HG02970 (cell line): ENCODE results near the gene PCSK4.

Experiments
- ATAC-seq: cut with Tn5 transposase; IDR thresholded peaks from one replicate; pipeline ENCODE4 v1.9.1; 2021; ENCODE audit warnings: mild to moderate bottlenecking, moderate library complexity, moderate number of reproducible peaks; ENCODE audit not compliant: unreplicated experiment, low FRiP score

The PCSK4 gene

DNA sequence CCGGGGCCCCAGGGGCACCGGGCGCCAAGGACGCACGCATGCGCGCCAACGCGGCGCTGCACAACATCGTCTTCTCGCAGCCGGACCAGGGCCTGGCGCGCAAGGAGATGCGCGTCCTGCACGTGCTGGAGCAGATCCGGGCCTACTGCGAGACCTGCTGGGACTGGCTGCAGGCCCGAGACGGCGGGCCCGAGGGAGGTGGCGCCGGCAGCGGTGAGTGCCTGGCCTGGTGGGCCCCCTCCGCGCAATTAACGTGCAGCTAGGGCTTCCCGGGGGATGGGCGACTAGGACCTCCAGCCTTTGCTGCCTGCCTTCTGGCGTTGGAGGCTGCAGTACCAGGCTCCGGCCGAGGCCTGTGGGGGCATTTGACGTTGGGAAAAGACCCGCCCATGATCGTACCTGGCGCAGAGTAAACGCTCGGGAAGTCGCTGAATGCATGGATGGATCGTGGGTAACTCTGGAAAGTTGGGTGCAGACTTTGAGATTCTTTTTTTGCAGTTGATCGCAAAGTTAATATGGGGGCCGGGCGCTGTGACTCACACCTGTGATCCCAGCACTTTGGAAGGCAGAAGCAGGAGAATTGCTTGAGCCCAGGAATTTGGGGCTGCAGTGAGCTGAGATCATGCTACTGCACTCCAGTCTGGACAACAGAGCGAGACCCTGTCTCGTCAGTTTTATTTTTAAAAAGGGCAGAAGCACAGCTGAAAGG, 33.0 kb downstream of the PCSK4 start:
- no peak for ATAC-seq

DNA sequence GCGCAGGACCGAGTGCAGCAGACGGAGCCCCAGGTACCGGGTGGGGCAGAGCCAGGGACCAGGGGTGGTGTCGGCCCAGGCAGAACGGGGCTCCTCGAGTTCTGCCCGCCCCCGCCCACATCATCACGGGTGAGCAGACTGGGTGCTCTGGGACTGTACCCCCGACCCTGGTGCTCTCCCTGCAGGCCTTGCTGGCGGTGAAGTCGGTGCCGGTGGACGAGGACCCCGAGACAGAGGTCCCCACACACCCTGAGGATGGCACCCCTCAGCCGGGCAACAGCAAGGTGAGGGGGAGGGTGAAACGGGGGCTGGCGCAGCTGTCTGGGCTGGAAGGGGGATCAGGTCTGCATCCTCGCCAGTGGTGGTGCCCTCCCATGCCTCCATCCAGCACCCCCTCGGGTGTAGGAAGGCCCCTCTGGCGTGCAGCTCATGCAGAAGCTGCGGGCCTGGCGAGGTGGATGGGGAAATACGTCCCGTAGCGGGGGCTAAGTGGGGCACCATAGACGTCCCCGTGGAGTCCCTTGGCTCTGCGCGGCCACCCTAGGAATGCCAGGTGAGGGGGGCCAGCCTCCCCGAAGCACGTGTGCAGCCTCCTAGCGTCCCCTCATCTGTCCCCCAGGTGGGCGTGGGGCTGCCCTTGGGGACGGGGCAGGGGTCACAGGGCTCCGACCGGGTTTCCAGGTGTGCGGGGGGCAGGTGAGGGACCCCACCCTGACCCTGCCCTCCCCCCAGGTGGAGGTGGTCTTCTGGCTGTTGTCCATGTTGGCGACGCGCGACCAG, 33.8 kb downstream of the PCSK4 start:
- ATAC-seq = no peak

DNA sequence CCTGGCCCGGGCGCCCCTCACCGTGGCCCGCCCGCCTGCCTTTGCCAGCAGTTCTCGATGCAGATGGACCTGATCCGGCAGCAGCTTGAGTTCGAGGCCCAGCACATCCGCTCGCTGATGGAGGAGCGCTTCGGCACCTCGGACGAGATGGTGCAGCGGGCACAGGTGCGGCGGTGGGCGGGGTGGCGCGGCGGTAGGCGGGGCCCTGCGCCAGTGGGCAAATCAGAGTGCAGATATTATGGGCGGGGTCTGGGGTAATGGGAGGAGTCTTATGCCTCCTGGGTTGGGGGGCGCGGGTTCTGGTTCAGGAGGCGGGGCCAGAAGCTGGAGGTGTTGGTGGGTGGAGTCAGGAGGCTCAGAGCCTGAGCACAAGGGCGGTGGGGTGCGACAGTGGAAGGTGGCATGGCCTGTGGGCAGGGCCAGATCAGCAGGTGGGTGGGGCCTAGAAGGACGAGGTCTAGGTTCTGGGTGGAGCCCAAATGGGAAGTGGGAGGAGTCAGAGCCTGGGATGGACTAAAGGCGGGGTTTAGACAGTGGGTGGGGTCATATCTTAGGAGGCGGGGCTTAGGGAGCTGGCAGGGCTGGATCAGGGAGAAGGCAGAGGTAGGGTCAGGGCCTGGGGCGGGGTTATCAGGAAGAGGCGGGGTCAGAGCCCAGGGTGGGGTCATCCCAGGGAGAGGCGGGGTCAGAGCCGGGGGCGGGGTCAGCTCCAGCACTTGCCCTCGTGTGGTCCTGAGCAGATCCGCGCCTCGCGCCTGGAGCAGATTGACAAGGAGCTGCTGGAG, 34.6 kb downstream of the PCSK4 start:
- no peak for ATAC-seq

DNA sequence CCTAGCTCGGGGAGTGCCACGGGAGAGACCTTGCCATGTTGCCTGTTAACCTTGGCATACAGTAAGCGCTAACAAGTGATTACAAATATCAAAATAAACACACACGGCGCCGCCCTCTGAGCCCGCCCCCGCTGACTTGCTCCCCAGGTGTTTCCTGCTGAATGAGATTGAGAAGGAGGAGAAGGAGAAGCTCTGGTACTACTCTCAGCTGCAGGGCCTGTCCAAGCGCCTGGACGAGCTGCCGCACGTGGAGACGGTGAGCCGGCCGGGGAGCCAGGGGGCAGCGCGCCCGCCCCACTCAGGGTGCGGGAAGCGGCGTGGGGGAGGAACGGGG, 35.2 kb downstream of the PCSK4 start:
- no peak for ATAC-seq

DNA sequence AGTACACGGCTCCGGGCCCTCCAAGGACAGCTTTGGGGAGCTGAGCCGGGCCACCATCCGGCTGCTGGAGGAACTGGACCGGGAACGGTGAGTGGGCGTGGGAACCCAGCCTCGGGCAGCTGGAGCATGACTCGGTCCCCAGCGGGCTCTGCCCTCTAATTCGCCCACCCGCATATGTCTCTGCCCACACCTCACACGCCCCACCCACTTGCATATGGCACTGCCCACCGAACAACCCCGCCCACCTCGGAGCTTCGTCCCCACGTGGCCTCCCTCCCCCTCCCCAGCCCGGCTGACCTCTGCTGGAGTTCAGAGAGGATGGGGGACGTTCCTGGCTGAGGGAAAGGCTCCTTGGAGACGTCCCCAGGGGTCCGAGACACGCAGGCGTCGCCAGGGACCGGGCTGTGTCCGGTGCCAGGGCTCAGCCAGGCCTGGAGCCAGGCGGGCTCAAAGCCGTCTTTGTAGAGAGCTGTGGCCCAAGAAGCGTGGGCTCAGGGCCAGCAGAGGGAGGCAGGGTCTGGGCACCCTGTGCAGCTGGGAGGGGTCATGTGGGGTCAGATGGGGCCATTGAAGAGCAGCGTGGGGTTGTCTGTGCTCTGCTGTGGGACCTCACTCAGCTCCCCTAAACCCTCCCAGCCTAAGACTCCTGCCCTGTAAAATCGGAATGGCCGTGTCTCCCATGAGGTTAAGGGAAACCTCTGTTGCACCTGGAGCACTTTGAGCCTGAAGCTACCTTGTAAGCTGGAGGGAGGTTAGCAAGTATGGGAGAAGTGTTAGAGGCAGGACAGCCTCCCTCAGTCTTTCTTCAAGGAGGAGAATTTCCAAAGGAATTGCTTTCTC, 36.4 kb downstream of the PCSK4 start:
- ATAC-seq = no peak

DNA sequence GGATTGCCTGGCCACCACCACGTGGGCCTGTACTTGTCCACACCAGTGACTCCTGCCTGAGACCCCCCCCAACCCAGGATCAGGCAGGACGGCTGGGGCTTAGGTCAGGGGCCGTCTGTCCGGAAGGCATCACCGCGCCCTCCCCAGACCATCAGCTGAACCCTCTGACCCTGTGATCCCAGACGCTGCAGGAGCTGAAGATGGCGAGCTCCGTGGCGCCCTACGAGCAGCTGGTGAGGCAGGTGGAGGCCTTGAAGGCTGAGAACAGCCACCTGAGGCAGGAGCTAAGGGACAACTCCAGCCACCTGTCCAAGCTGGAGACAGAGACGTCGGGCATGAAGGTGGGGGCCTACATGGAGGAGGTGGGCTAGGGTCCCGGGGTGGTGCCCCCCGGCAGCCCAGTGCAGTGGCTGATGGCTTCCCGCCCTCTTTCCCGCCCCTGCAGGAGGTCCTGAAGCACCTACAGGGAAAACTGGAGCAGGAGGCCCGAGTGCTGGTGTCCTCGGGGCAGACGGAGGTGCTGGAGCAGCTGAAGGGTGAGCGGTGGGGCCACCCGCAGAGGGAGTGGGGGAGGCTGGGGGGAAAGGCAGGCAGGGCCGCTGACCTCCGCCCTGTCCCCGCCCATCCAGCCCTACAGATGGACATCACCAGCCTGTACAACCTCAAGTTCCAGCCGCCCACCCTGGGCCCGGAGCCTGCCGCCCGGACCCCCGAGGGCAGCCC, 37.2 kb downstream of the PCSK4 start:
- no peak for ATAC-seq

DNA sequence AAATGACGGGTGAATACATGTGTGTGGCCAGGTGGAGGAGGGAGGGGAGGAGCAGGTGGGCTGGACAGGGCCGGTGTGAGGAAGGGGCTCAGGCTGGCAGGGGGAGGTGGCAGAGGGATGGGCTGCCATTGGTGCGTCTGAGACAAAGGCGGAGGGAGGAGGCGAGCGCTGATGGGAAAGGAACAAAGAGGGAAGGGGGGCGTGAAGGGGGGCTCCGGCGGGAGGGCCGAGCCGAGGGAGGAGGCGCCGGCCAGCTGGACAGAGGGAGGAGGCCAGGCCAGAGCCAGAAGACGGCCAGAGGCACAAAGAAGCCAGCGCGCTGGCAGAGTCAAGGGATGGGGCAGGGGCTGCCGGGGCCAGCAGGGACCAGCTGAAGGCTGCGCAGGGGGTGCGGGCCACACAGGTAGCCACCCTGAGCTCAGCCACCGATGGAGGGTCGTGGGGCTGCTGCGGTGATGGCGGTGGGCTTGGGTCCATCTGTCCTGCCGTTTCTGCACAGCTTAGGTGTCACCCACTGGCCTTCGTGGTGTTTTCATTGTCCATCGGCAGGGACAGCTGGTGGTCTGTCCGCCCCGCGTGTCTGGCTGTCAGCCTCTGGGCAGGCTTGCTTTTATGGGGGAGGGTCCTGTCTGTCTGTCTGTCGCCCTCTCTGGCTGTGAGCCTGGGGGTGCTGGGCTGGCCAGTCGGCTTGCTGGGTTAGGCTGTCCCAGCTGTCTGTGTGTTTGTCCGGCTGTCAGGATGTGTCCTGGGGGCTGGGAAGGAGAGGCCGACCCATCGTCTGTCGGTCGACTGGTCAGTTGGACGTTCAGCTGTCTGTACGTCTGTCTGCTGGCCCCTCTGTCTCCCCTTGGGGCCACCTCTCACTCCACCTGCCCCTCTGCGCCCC, 38.0 kb downstream of the PCSK4 start:
- ATAC-seq = no peak

DNA sequence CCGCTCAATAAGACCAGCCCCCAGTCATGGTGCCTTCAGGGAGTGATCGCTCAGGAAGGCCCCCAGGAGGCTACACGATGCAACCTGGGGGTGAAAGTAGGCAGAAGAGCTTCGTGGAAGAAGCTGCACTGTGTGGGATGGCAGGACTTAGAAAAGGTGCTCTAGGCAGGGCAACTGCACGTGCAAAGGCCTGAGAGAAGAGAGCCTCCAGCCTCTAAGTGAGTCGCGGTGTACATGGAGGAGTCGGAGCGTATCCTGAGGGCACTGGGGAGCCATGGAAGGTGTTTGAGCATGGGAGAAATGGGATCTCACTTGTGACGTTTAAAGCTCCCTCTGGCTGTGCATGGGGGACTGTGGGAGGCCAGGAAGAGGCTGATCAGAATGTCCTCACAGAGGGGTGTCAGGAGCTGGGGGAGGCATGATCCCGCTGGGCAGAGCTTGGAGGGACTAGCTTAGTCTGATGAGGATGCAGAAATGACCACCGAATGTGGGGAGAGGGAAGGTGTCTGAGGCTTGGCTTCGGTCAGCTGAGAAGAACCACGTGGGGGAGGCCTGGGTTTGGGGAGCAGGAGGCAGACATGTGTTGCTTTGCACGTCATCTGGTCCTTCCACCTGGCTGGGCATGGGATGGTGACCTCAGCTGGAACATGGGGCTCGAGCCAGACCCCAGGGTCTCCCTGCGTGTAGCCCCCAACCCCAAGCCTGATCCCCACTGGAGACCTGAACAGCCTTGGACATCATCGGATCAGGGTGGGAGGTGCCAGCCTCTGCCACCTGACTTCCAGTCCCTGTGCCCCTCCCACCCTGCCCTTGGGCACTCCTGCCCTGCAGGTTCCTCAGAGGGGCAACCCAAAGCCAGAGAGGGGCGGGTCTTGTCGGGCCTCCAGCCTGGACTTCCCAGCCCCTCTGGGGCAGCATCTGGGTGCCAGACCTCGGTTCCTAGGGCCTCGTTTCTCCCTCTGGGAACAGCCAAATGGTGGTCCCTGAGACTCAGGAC, 39.1 kb downstream of the PCSK4 start:
- ATAC-seq = no peak

DNA sequence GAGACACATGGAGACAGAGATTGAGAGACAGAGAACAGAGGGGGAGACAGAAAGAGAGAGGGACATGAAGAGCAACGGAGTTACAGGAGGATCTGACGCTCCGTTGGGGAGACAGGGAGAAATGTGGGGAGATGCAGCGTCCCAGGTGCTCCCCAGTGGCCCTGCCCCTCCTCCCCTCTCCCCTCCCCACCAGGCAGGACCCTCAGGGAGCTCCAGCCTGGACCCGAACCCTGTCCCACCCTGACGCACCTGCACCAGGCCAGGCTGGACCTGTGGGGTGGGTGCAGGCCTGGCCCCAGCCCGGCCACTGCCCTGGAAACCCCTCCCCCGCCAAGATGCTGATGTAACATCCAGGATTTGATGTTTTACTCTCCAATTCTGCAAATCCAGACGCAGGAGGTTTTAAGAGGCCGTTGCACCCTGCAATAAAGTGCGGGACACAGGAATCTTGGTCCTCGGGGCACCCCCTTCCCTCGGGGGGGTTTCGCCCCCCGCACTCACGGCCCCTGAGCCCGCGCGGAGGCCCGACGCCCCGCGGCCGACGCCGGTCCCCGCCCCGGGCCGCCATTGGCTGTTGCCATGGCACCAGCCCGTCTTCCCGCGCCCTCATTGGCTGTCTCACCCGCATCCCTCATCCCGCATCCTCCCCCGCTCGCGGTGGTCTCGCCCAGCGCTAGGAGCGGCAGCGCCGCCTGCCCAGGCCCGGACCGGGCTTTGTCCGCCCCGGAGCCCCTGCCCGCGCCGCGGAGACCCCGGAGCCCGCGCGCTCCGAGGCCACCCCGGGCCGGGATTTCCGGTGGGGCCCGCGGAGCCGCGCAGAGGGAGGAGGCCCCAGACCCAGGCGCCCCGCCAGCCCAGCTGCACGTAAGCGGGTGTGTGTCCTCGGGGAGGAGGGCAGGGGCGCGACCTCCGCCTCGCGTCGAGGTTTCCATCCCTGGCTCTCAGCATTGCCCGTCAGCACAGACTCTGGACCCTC, 40.4 kb downstream of the PCSK4 start, which contains the start of gene APC2:
Gene APC2 (plus strand): TSS at position 655 of the 976 bp plus-strand sequence. CDS start 2,881 bp downstream, outside the sequence.
- no peak for ATAC-seq

DNA sequence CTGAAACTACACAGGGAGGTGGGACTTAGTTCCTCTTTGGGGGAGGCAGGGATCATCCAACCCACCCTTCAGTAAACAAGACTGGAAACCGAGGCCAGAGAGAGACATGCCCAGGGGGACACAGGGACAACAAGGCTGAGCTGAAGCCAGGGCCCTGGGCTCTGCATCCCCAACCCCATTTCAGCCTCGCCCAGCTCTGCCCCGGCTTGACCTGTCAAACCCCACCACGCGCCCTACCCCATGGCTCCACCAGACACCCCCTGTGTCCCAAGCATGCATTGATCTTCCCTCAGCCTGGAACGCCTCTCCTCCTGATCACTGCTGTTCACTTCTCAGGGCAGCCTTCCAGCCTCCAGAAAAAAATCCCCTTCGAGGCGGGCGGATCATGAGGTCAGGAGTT, 42.2 kb downstream of the PCSK4 start:
- no peak for ATAC-seq

DNA sequence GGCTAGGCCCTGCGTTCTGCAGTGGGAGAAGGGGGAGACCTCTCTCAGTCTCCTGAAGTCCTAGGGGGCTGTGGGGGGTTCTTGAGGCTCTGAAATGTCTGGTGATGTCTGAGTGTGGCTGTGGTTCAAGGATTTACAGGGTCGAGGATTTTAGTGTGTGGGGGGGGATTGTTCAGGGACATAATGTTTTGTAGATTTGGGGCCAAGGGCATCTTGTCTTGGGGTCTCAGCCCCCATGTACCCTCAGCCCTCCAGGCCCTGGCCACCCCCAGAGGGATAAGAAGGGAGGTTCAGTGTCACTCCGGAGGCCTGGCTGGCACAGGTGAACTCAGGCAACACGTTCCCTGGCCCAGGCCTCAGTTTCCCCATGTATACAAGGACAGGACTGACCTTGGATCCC, 42.6 kb downstream of the PCSK4 start:
- ATAC-seq = no peak

DNA sequence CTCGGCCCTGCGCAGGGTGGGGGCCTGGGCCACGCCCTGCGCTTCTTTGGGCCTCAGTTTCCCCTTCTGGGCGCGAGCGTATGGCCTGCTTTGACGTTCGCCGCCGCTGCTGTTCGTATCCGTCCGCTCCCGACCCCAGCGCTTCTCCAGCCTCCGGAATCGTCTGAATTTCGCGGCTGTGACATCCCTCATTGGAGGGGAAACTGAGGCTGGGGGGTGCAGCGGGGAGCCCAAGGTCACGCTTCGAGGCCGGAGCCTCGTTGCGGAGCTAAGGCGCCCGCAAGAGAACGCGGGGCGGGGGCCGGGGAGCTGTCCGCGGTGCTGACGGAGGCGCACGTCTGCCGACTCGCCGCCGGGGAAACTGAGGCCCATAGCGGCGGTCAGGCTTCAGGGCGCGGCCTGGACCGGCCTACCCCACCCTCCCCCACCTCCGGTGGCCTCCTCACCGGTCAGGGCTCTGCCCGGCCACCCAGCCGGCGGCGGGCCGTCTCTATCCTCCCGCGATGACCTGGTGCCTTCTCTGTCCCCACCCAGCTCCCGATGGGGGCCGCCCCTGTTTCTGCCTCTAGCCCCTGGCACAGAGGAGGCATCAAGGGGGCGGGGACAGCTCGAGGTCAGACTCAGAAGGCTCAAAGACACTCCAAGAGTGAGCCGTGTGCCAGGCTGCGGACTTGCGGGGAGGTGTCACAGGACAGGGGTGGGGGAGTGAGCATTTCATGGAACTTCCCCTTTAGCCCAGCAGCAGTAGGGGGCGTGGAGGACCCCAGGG, 43.3 kb downstream of the PCSK4 start:
- ATAC-seq = no peak

DNA sequence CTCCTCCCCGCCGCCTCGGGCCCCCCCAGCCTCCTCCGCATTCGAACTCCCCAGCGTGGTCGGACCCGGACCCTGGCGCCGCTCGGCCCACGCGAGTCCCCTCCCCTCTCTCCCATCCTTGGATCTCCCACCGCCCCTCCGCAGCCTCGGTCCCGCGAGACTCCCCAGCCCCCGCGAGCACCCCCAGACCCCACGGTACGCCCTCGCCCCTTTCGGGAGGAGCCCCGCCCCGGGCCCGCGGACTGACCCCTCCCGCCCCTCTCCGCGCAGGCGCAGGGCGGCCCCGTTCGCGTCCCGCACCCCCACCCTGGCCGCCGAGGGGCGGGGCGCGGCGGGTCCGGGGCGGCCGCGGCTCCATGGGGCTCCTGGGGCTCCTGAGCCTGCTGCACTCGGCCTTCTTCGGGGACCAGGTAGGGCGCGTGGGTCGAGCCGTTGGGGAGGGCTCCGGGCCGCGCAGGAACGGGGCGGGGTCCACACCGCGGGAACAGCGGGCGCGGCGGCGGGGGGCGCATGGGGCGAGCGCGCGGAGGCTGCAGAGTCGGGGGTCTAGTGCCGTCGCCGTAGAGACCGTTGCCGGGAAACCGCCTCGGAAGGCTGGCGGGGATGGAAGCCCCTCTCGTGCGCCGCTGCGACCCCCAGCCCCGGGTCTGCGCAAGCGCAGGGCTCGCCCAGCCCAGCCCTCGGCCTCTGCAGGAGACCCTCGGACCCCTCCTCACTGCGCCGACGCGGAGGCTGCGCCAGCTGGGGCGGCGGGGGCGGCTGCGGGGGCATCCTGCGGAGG, 44.0 kb downstream of the PCSK4 start:
- no peak for ATAC-seq

DNA sequence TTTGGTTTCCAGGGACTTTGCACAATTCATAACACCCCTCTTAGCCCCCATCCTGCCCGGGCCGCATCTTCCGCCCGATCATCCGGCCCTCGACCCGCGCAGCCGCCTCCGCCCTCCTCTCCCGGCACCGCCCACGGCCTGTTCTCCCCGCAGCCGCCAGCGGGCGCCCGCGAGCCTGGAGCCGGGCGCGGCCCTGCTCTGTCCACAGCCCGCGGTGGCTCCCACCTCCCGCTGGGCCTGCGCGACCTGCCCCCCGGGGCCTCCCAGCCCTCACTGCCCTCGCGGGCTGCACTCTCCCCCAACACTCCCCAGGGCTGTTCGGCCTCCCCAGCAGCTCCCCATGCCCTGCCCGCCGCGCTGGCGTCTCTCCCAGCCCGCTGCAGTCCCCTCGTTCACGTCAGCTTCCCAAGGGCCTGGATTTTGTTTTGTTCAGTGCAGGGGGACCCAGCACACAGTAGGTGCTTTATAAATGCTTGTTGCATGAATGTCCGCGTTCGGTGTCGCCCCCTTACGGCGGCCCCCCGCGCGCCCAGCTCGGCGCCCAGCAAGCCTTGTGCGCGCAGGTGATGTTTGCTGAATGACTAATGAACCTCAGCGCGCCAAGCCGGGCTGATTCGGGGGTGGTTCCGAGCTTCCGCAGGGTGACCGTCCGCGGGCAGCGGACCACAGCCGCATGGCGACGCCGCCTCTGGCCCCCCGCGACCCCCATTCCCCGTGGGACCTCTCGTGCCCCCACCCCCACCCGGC, 44.8 kb downstream of the PCSK4 start:
- no peak for ATAC-seq
